GM21515 (cell line): ENCODE measurements around the gene MACROD1.
A peak's percentile ranks its signal among the peaks of the same experiment; 100 is the strongest.

Source experiments
- ATAC-seq: cut with Tn5 transposase; IDR thresholded peaks from one replicate; pipeline ENCODE4 v1.9.1; 2021; ENCODE audit not compliant: unreplicated experiment

MACROD1 gene

GRCh38 chr11:64165842-64166635 is at the start of gene MACROD1:
MACROD1 (minus strand) TSS chr11:64166113; CDS start chr11:64165994, 119 bp downstream.
- ATAC-seq = peak; percentile 79

GRCh38 chr11:64211181-64211872 is 45.4 kb upstream of the MACROD1 start:
- no peak for ATAC-seq

GRCh38 chr11:64210301-64211020 is 44.5 kb upstream of the MACROD1 start:
- no peak for ATAC-seq

GRCh38 chr11:64209563-64209843 is 43.6 kb upstream of the MACROD1 start:
- ATAC-seq = no peak

GRCh38 chr11:64208796-64209562 is 43.1 kb upstream of the MACROD1 start:
- ATAC-seq = no peak

GRCh38 chr11:64208086-64208795 is 42.3 kb upstream of the MACROD1 start:
- no peak for ATAC-seq

- ATAC-seq = peak; percentile 45
These were observed 41.6 kb upstream of the MACROD1 start for GRCh38 chr11:64207256-64208085.

- no peak for ATAC-seq
These were observed 40.7 kb upstream of the MACROD1 start, which contains the start of gene FERMT3 for GRCh38 chr11:64206457-64207255. FERMT3 (plus strand) TSS chr11:64206721; CDS start chr11:64207365, 644 bp downstream.

GRCh38 chr11:64204464-64204989 is 38.6 kb upstream of the MACROD1 start:
- ATAC-seq = no peak

GRCh38 chr11:64204080-64204440 is 38.1 kb upstream of the MACROD1 start:
- no peak for ATAC-seq

GRCh38 chr11:64203421-64204079 is 37.6 kb upstream of the MACROD1 start:
- ATAC-seq = no peak

- no peak for ATAC-seq
These were observed 37.1 kb upstream of the MACROD1 start for GRCh38 chr11:64202992-64203391.

- no peak for ATAC-seq
These were observed 35.6 kb upstream of the MACROD1 start for GRCh38 chr11:64201543-64201942.

- ATAC-seq = no peak
These were observed 32.6 kb upstream of the MACROD1 start for GRCh38 chr11:64198511-64198910.

- no peak for ATAC-seq
These were observed 30.7 kb upstream of the MACROD1 start for GRCh38 chr11:64196626-64197025.

GRCh38 chr11:64192434-64192833 is 26.5 kb upstream of the MACROD1 start:
- ATAC-seq = no peak

- ATAC-seq = no peak
These were observed 20.7 kb upstream of the MACROD1 start for GRCh38 chr11:64186492-64187165.
